Karpas-422 (cell line): Measurements from ENCODE around the gene RBM25. TPM values are rescaled to one million over a fixed set of nuclear protein-coding genes. Genes with fewer than 3 reads are reported as not detected.

ENCODE experiments used
- small RNA-seq: library from RNA; depleted of rRNA; stranded (forward); fragments of <200 nt; gene quantifications from one replicate; pipeline ENCODE3, GENCODE V24; 2014
- total RNA-seq: library from RNA; depleted of rRNA; stranded (reverse); fragments of >200 nt; shearing (Covaris generic); gene quantifications from 2 replicates; pipeline ENCODE4 v1.2.3, GENCODE V29; 2014; ENCODE audit warnings: low replicate concordance; rRNA removed

The RBM25 gene
- total RNA-seq, 1 experiment from 2014 or later: 129 TPM

Small RNA genes within 50 kb of the gene (small RNA-seq; reads per million reads assigned to genes)
- gene RN7SL586P: not detected

Other genes with a start within 250 kb of the RBM25 start
- 3.1 and 6.7 TPM in 2 replicates for gene DPF3, start 164.4 kb upstream of the RBM25 start, total RNA-seq
- 29.9 and 31.9 TPM in 2 replicates for gene DCAF4, start 132.1 kb upstream of the RBM25 start, total RNA-seq
- gene ZFYVE1, start 31.4 kb upstream of the RBM25 start, total RNA-seq: 9.1 and 10.8 TPM in 2 replicates
- gene PSEN1, start 78.0 kb downstream of the RBM25 start, total RNA-seq: 39.0 and 57.8 TPM in 2 replicates
- gene PAPLN, start 179.0 kb downstream of the RBM25 start, total RNA-seq: 12.9 and 18.0 TPM in 2 replicates